Stimulated activated CD8-positive, alpha-beta memory T cell treated with anti-CD3 and anti-CD28 coated beads, Interleukin-12 subunit alpha, Interleukin-12 subunit beta, amount 100 ng/mL, for 1 hour (primary cell): ENCODE results near the gene PHF12.
A peak's percentile ranks its signal among the peaks of the same experiment; 100 is the strongest.
"Not testable (repeated sequence)": the region's sequence is repeated elsewhere in the genome, so short reads cannot be mapped to it uniquely, and the experiment has no call there.

ENCODE experiments used
- DNase-seq: peaks from one replicate; pipeline ENCODE4 v3.0.0-alpha.2; 2020; ENCODE audit warnings: low read depth

Gene PHF12

GRCh38 chr17:28901866-28902818, 49.2 kb downstream of the PHF12 start:
- no peak for DNase-seq

GRCh38 chr17:28900986-28901726, 50.2 kb downstream of the PHF12 start:
- DNase-seq = no peak

GRCh38 chr17:28899212-28899815, 52.0 kb downstream of the PHF12 start:
- no peak for DNase-seq

GRCh38 chr17:28898527-28898955, 52.8 kb downstream of the PHF12 start:
- no peak for DNase-seq

GRCh38 chr17:28897769-28898526, 53.4 kb downstream of the PHF12 start:
- DNase-seq = no peak

GRCh38 chr17:28896884-28897768, 54.2 kb downstream of the PHF12 start, which contains the start of gene FLOT2:
Gene FLOT2, minus strand, starts transcription at chr17:28897733. Its CDS starts 159 bp downstream, at chr17:28897574.
- peak; percentile 54 for DNase-seq

GRCh38 chr17:28896491-28896883, 54.8 kb downstream of the PHF12 start:
- DNase-seq = no peak

GRCh38 chr17:28895794-28896447, 55.4 kb downstream of the PHF12 start:
- DNase-seq = no peak

GRCh38 chr17:28893248-28894183, 57.8 kb downstream of the PHF12 start:
- not testable (repeated sequence) for DNase-seq

- no peak for DNase-seq
Observed at GRCh38 chr17:28892024-28892423, 59.3 kb downstream of the PHF12 start.

- DNase-seq = no peak
Observed at GRCh38 chr17:28891201-28891600, 60.1 kb downstream of the PHF12 start.

- no peak for DNase-seq
Observed at GRCh38 chr17:28889996-28890395, 61.3 kb downstream of the PHF12 start.

GRCh38 chr17:28888832-28889231, 62.5 kb downstream of the PHF12 start:
- no peak for DNase-seq

- no peak for DNase-seq
Observed at GRCh38 chr17:28887871-28888471, 63.3 kb downstream of the PHF12 start.

- no peak for DNase-seq
Observed at GRCh38 chr17:28885951-28886350, 65.4 kb downstream of the PHF12 start.

- DNase-seq = no peak
Observed at GRCh38 chr17:28885363-28885762, 66.0 kb downstream of the PHF12 start.

GRCh38 chr17:28883967-28884702, 67.2 kb downstream of the PHF12 start:
- DNase-seq = no peak
